ENCODE results near the gene GLYATL1.
A peak's percentile ranks its signal among the peaks of the same experiment; 100 is the strongest.

The GLYATL1 gene

GRCh38 chr11:58927393-58928106 lies 11.7 kb upstream of the GLYATL1 start:
- DNase-seq, result no peak

- DNase-seq, result no peak
These were observed 11.2 kb upstream of the GLYATL1 start for GRCh38 chr11:58928107-58928499.

- no peak for DNase-seq
These were observed 10.6 kb upstream of the GLYATL1 start for GRCh38 chr11:58928691-58929090.

- DNase-seq, result no peak
These were observed 8.4 kb upstream of the GLYATL1 start for GRCh38 chr11:58930926-58931325.

GRCh38 chr11:58933661-58934060 lies 5.6 kb upstream of the GLYATL1 start:
- DNase-seq, result no peak

- DNase-seq, result no peak
These were observed 4.3 kb upstream of the GLYATL1 start for GRCh38 chr11:58934945-58935513.

GRCh38 chr11:58938398-58938797 lies 890 bp upstream of the GLYATL1 start:
- no peak for DNase-seq

GRCh38 chr11:58940028-58940427 lies 740 bp downstream of the GLYATL1 start:
- no peak for DNase-seq

- DNase-seq, result no peak
These were observed 2.5 kb downstream of the GLYATL1 start for GRCh38 chr11:58941838-58942237.

- no peak for DNase-seq
These were observed 6.4 kb downstream of the GLYATL1 start for GRCh38 chr11:58945663-58946062.

- no peak for DNase-seq
These were observed 9.9 kb downstream of the GLYATL1 start for GRCh38 chr11:58949184-58949583.

- no peak for DNase-seq
These were observed 18.6 kb downstream of the GLYATL1 start for GRCh38 chr11:58957922-58958321.

GRCh38 chr11:58958500-58958899 lies 19.2 kb downstream of the GLYATL1 start:
- DNase-seq, result peak; percentile 25

- DNase-seq, result no peak
These were observed 24.3 kb downstream of the GLYATL1 start for GRCh38 chr11:58963551-58964104.

- no peak for DNase-seq
These were observed 26.1 kb downstream of the GLYATL1 start for GRCh38 chr11:58965246-58965985.

- no peak for DNase-seq
These were observed 29.0 kb downstream of the GLYATL1 start for GRCh38 chr11:58968251-58968711.

- DNase-seq, result no peak
These were observed 38.2 kb downstream of the GLYATL1 start for GRCh38 chr11:58977470-58977869.

GRCh38 chr11:58979222-58979621 lies 39.9 kb downstream of the GLYATL1 start:
- no peak for DNase-seq

- DNase-seq, result no peak
These were observed 41.0 kb downstream of the GLYATL1 start for GRCh38 chr11:58980159-58980843.

- no peak for DNase-seq
These were observed 53.2 kb downstream of the GLYATL1 start for GRCh38 chr11:58992489-58992888.

GRCh38 chr11:58994171-58994570 lies 54.9 kb downstream of the GLYATL1 start:
- DNase-seq, result no peak

GRCh38 chr11:58998480-58999290 lies 59.4 kb downstream of the GLYATL1 start:
- no peak for DNase-seq

Measured in KG1 (cell line).